ENCODE data around the gene SLC2A5. TPM values are rescaled to one million over a fixed set of nuclear protein-coding genes. Genes with fewer than 3 reads are reported as not detected.

SLC2A5 gene
- total and polyA plus RNA-seq, 2 of the 4 experiments (the other 2 are of a cell fraction) = 0.03 to 0.18 TPM

DNA sequence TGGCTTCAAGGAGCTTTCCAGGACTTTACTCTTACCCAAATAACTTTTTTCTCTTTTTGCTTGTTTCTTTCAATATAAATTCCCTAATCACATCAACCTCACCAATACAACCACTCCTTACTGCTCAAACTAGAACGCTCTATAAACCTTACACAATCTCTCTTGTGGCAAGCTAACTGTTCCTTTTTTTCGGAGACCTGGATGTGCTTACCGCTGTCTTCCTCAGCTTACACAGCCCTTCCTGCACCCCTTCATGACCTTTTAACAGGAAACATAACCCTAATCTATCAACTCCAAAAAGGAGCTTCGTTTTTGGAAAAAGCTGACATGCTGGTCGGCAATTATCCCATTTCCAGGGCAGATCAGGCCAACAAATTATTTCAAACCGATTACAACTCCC is 24.1 kb upstream of the SLC2A5 start:
- H3K4me3 ChIP-seq (ENCODE audit: insufficient read depth, low read depth, low read length) = no peak overlapping the region
- ATAC-seq (ENCODE audit: low read depth) = no peak
- H3K27ac ChIP-seq (ENCODE audit: insufficient read depth, low read length) = no peak overlapping the region
- H4K8ac ChIP-seq (ENCODE audit: low read depth in 2 of 2, low read length in 2 of 2) = no peak overlapping the region
- H4K20me1 ChIP-seq (ENCODE audit: insufficient read depth, low read length) = no peaks in the 10 kb centered on the region
- CTCF ChIA-PET = no interaction called here
- H2AK5ac ChIP-seq (ENCODE audit: low read depth, low read length) = no peak overlapping the region
- no peaks in the 10 kb centered on the region for H3K4me1 ChIP-seq (ENCODE audit: control insufficient read depth, insufficient read depth, low read length)
- H3K9ac ChIP-seq (ENCODE audit: low read depth, low read length) = no peak overlapping the region
- H3K23ac ChIP-seq (ENCODE audit: low read depth, low read length) = no peak overlapping the region
- no peak overlapping the region for H3K4me2 ChIP-seq (ENCODE audit: low read depth, low read length)
- H2AK9ac ChIP-seq (replicated peaks; ENCODE audit: low read depth, low read length, poor library complexity) = no peak overlapping the region
- in situ Hi-C loops (cut with MboI; ENCODE audit: low sequenced_read_pairs) = no loop called here
- TF ChIP-seq NFE2L2 (IDR thresholded peaks at IDR 0.05; ENCODE audit: low read depth, low read length) (no peak), POLR2A (IDR thresholded peaks at IDR 0.05; ENCODE audit: low read depth, low read length) (no peak), RCOR1 (IDR thresholded peaks at IDR 0.05; ENCODE audit: insufficient replicate concordance, low read length) (no peak), CEBPB (IDR thresholded peaks at IDR 0.05; ENCODE audit: low read depth, low read length) (no peak), USF2 (IDR thresholded peaks at IDR 0.05; ENCODE audit: low read depth, low read length) (no peak), RFX5 (IDR thresholded peaks at IDR 0.05; ENCODE audit: low read depth, low read length) (no peak), FOS (IDR thresholded peaks at IDR 0.05; ENCODE audit: low read depth, low read length) (no peak), MAFK (IDR thresholded peaks at IDR 0.05; ENCODE audit: low read depth, low read length) (no peak), CHD1 (IDR thresholded peaks at IDR 0.05; ENCODE audit: low read depth, low read length) (no peak), MXI1 (IDR thresholded peaks at IDR 0.05; ENCODE audit: borderline replicate concordance, low read depth, low read length) (no peak), SMC3 (IDR thresholded peaks at IDR 0.05; ENCODE audit: low read depth, low read length) (no peak), MAZ (IDR thresholded peaks at IDR 0.05; ENCODE audit: borderline replicate concordance, low read depth, low read length) (no peak), CTCF (conservative IDR thresholded peaks at IDR 0.05; ENCODE audit: low read depth, low read length) (no peak), RAD21 (IDR thresholded peaks at IDR 0.05; ENCODE audit: low read length) (no peak), BHLHE40 (IDR thresholded peaks at IDR 0.05; ENCODE audit: low read depth, low read length) (no peak)
- TF ChIP-seq, protein P1, sequence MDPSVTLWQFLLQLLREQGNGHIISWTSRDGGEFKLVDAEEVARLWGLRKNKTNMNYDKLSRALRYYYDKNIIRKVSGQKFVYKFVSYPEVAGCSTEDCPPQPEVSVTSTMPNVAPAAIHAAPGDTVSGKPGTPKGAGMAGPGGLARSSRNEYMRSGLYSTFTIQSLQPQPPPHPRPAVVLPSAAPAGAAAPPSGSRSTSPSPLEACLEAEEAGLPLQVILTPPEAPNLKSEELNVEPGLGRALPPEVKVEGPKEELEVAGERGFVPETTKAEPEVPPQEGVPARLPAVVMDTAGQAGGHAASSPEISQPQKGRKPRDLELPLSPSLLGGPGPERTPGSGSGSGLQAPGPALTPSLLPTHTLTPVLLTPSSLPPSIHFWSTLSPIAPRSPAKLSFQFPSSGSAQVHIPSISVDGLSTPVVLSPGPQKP (IDR thresholded peaks at IDR 0.05; ENCODE audit: borderline replicate concordance, low read depth, low read length) = no peak
- H3K14ac ChIP-seq (replicated peaks; ENCODE audit: low read depth, low read length) = no peak overlapping the region
- H3K79me1 ChIP-seq (ENCODE audit: low read depth in 1 of 2, low read length in 2 of 2) = no peaks in the 10 kb centered on the region
- 82% methylated on average over 3 of the region's 6 CpGs; no CpG with 5 or more reads in 1 of the 2 experiments for WGBS, 2 experiments (ENCODE audit: extremely low coverage in 2 of 2, insufficient read length in 1 of 2)
- no peak overlapping the region for H3K56ac ChIP-seq (ENCODE audit: extremely low read depth, insufficient read depth, low read length)
- peaks cover 11% of the 10 kb centered on the region for H3K9me3 ChIP-seq (ENCODE audit: control insufficient read depth, insufficient read depth, low read length)
- H4K91ac ChIP-seq (ENCODE audit: insufficient read depth, low read depth, low read length) = no peak overlapping the region
- H3K27me3 ChIP-seq (ENCODE audit: control insufficient read depth, insufficient read depth, low read length) = peaks cover 43% of the 10 kb centered on the region
- no peak overlapping the region for H3K4ac ChIP-seq (ENCODE audit: low read depth, low read length)
- no peaks in the 10 kb centered on the region for H3K9me1 ChIP-seq (ENCODE audit: insufficient read depth, low read length)
- no peak overlapping the region for H2BK15ac ChIP-seq (ENCODE audit: low read depth, low read length)
- intact Hi-C loops (cut with micrococcal nuclease) = no loop called here
- no peak overlapping the region for H3K18ac ChIP-seq (ENCODE audit: low read depth, low read length)
- no peak overlapping the region for H2BK20ac ChIP-seq (ENCODE audit: low read depth, low read length)
- BruUV-seq (replicated peaks) = no TSS peak
- H4K5ac ChIP-seq (ENCODE audit: low read depth, low read length) = no peak overlapping the region
- H2AFZ ChIP-seq (replicated peaks; ENCODE audit: low read length, poor library complexity) = no peak overlapping the region
- no peak overlapping the region for H2BK120ac ChIP-seq (ENCODE audit: low read depth, low read length)
- H2BK5ac ChIP-seq (ENCODE audit: low read depth, low read length, poor library complexity, severe bottlenecking) = no peak overlapping the region
- POLR2A ChIA-PET (ENCODE audit: unreplicated experiment) = no interaction called here
- no peak for DNase-seq
- no peaks in the 10 kb centered on the region for H3K36me3 ChIP-seq (ENCODE audit: control insufficient read depth, insufficient read depth, low read length)
- dilution Hi-C loops (cut with HindIII; ENCODE audit: low sequenced_read_pairs, unreplicated experiment) = no loop called here
